Measurements from ENCODE around the gene ICAM4. TPM values are rescaled to one million over a fixed set of nuclear protein-coding genes. Genes with fewer than 3 reads are reported as not detected.

The ICAM4 gene
- total and polyA plus RNA-seq, 2 of the 8 experiments (the other 6 are each of a cell fraction or from before 2014, with no cell fraction given), result 1.5 to 4.1 TPM

- CTCF ChIA-PET (ENCODE audit: partially characterized antibody), result interaction anchor here (0.7 to 7.7 kb wide), 6 partner anchors 13 to 115 kb away, joined by 3 to 57 read pairs (median 4); partner anchors contain the start of gene S1PR2
- H3K56ac ChIP-seq (replicated peaks; ENCODE audit: insufficient read length, low read depth, low read length), result no peak overlapping the region
- H2BK120ac ChIP-seq (replicated peaks; ENCODE audit: low read depth, low read length), result no peak overlapping the region
- H3K23me2 ChIP-seq (ENCODE audit: low read depth, low read length), result no peaks in the 10 kb centered on the region
- no peaks in the 10 kb centered on the region for H3K9me3 ChIP-seq (ENCODE audit: insufficient read depth in 2 of 2, low read depth in 1 of 2, low read length in 1 of 2)
- H2BK5ac ChIP-seq (ENCODE audit: low read depth, low read length), result no peak overlapping the region
- no peak overlapping the region for H2AFZ ChIP-seq (ENCODE audit: low read length)
- H3K79me1 ChIP-seq (ENCODE audit: low read depth, low read length), result no peaks in the 10 kb centered on the region
- no peak overlapping the region for H3K23ac ChIP-seq (ENCODE audit: insufficient read length)
- POLR2A ChIA-PET (ENCODE audit: partially characterized antibody), result interaction anchor here (1.3 to 2.8 kb wide), 2 partner anchors 11 to 41 kb away, joined by 3 to 9 read pairs; no protein-coding TSS in a partner anchor
- no peak overlapping the region for H3K27ac ChIP-seq (ENCODE audit: low read depth, low read length)
- H4K91ac ChIP-seq (replicated peaks; ENCODE audit: insufficient read length, low read length), result no peak overlapping the region
- H3K4ac ChIP-seq (replicated peaks; ENCODE audit: insufficient read length, low read depth, low read length), result no peak overlapping the region
- H2BK15ac ChIP-seq (ENCODE audit: low read length), result no peak overlapping the region
- no peak overlapping the region for H2BK12ac ChIP-seq (ENCODE audit: low read depth, low read length)
- no peak overlapping the region for H3K4me3 ChIP-seq (ENCODE audit: extremely low read depth in 1 of 4, insufficient read depth in 2 of 4, low read depth in 3 of 4, low read length in 4 of 4)
- no peak overlapping the region for H2BK20ac ChIP-seq (ENCODE audit: low read length)
- no peak for DNase-seq (ENCODE audit: low read depth in 1 of 2, low spot score in 2 of 2)
- H2AK5ac ChIP-seq (ENCODE audit: low read depth, low read length), result no peak overlapping the region
- H3K4me1 ChIP-seq (replicated peaks in 1 of 4; ENCODE audit: control insufficient read depth in 3 of 4, insufficient read depth in 4 of 4, low read length in 3 of 4), result peaks cover 0 to 7% (median 2%) of the 10 kb centered on the region in 4 experiments; a peak in 4 of 7 replicates
- no peak overlapping the region for H4K5ac ChIP-seq (ENCODE audit: insufficient read length, low read depth, low read length)
- no peaks in the 10 kb centered on the region for H4K20me1 ChIP-seq (replicated peaks in 1 of 2; ENCODE audit: control insufficient read depth in 1 of 2, insufficient read depth in 2 of 2, low read length in 2 of 2)
- H3K36me3 ChIP-seq (ENCODE audit: control insufficient read depth in 2 of 4, insufficient read depth in 4 of 4, low read length in 3 of 4), result no peaks in the 10 kb centered on the region
- no peak overlapping the region for H3K18ac ChIP-seq (ENCODE audit: extremely low read depth, low read length)
- H3K79me2 ChIP-seq (ENCODE audit: control insufficient read depth in 1 of 2, insufficient read depth in 2 of 2, low read length in 2 of 2), result no peaks in the 10 kb centered on the region
- no peaks in the 10 kb centered on the region for H3K27me3 ChIP-seq (replicated peaks in 1 of 4; ENCODE audit: control insufficient read depth in 3 of 4, extremely low read depth in 1 of 4, insufficient read depth in 3 of 4, low read length in 3 of 4)
- no peak for FAIRE-seq
- H3K4me2 ChIP-seq (ENCODE audit: insufficient read depth in 1 of 2, low read depth in 2 of 2, low read length in 2 of 2), result no peak overlapping the region
- H3K14ac ChIP-seq (ENCODE audit: insufficient read length), result no peak overlapping the region
- 84% methylated on average over 6 of the region's 6 CpGs; no CpG with 5 or more reads in 1 of the 2 experiments for WGBS, 2 experiments (ENCODE audit: extremely low coverage in 1 of 2, insufficient coverage in 1 of 2, insufficient read length in 1 of 2, insufficient replicate concordance in 2 of 2, low coverage in 1 of 2, low lambda C conversion rate in 2 of 2, missing lambda C conversion rate in 1 of 2)
- H4K8ac ChIP-seq (ENCODE audit: extremely low read depth, insufficient read depth, low read length), result no peak overlapping the region
- no peak overlapping the region for H3K9ac ChIP-seq (replicated peaks in 1 of 4; ENCODE audit: extremely low read depth in 1 of 4, low read depth in 3 of 4, low read length in 3 of 4)
- TF ChIP-seq MAFK (IDR thresholded peaks at IDR 0.05; ENCODE audit: low read depth, low read length) (no peak), RFX5 (IDR thresholded peaks at IDR 0.05; ENCODE audit: borderline replicate concordance, low read depth, low read length) (no peak), E2F6 (IDR thresholded peaks at IDR 0.05) (no peak), GTF2F1 (IDR thresholded peaks at IDR 0.05; ENCODE audit: borderline replicate concordance, low read depth, low read length) (no peak), GABPA (IDR thresholded peaks at IDR 0.05; ENCODE audit: borderline replicate concordance, insufficient read depth, low read length) (no peak), POLR2A (IDR thresholded peaks at IDR 0.05; ENCODE audit: control extremely low read depth in 1 of 2, low read depth in 2 of 2, low read length in 2 of 2) (no peak), TCF12 (IDR thresholded peaks at IDR 0.05; ENCODE audit: low read depth, low read length) (no peak), RXRA (IDR thresholded peaks at IDR 0.05; ENCODE audit: insufficient read depth, low read depth, low read length) (no peak), SUZ12 (IDR thresholded peaks at IDR 0.05; ENCODE audit: low read length) (no peak), JUN (IDR thresholded peaks at IDR 0.05; ENCODE audit: low read depth, low read length) (no peak), YY1 (IDR thresholded peaks at IDR 0.05; ENCODE audit: low read depth, low read length) (no peak), TAF1 (IDR thresholded peaks at IDR 0.05; ENCODE audit: low read depth, low read length) (no peak), SIRT6 (IDR thresholded peaks at IDR 0.05; ENCODE audit: low read length) (no peak), RNF2 (IDR thresholded peaks at IDR 0.05; ENCODE audit: borderline replicate concordance, low read depth, low read length, missing control alignments, poor library complexity, severe bottlenecking) (no peak)
Measured at GRCh38 chr19:10246511-10246910, 40.2 kb upstream of the ICAM4 start.
